ENCODE data around the gene MINDY1.

The MINDY1 gene

DNA sequence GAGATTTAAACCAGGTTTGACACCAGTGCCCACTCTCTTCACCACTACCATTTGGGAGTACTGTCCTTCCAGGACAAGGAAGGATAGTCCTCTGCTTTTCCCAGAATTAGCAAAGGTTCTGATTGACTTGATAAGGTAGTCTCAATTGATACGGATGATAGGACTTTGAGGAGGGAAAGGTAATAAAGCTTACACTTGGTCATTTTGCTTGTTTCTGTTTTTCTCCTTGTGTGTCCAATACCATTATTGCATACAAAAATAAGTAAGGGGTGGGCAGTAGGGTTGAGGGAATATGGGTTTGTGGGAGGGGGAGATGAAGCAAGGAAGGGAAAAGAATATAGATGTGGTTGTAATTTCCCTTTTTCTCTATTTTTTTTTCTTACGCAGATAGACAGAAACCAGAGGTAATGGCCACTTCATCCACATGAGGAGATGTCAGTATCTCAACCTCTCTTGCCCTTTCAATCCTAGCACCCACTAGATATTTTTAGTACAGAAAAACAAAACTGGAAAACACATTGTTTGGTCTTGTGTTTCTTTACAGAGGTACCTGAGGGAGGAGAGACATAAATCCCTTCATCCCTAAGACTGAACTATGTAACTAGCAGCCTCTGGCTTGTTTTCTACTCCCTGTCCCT, 43.5 kb upstream of the MINDY1 start:
- POLR2A ChIA-PET: interaction anchor here (5.5 kb wide), 1 partner anchor 10 kb away, joined by 56 read pairs; the partner anchor contains the start of genes CDC42SE1 and MLLT11
- TF ChIP-seq, protein P1, sequence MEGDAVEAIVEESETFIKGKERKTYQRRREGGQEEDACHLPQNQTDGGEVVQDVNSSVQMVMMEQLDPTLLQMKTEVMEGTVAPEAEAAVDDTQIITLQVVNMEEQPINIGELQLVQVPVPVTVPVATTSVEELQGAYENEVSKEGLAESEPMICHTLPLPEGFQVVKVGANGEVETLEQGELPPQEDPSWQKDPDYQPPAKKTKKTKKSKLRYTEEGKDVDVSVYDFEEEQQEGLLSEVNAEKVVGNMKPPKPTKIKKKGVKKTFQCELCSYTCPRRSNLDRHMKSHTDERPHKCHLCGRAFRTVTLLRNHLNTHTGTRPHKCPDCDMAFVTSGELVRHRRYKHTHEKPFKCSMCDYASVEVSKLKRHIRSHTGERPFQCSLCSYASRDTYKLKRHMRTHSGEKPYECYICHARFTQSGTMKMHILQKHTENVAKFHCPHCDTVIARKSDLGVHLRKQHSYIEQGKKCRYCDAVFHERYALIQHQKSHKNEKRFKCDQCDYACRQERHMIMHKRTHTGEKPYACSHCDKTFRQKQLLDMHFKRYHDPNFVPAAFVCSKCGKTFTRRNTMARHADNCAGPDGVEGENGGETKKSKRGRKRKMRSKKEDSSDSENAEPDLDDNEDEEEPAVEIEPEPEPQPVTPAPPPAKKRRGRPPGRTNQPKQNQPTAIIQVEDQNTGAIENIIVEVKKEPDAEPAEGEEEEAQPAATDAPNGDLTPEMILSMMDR (IDR thresholded peaks at IDR 0.05; ENCODE audit: insufficient read depth, low read length, missing control alignments): no peak
- no peak for DNase-seq (ENCODE audit: low read depth, low spot score)
- CTCF ChIA-PET: interaction anchor here (0.9 to 3.8 kb wide), 6 partner anchors 9 to 43 kb away, joined by 3 to 24 read pairs (median 4); partner anchors contain the start of genes CDC42SE1, MINDY1 and MLLT11
- H3K4me3 ChIP-seq (ENCODE audit: low read depth, low read length): no peak overlapping the region

DNA sequence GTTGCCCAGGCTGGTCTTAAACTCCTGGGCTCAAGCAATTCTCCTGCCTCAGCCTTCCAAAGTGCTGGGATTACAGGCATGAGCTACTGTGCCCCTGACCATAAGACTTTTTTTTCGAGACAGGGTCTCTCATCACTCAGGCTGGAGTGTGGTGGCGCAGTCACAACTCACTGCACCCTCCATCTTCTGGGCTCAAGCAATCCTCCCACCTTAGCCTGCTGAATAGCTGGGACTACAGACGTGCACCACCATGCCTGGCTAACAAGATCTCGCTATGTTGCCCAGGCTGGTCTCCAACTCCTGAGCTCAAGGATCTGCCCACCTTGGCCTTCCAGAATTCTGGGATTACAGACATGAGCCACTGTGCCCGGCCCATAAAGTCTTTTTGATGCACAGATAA, 42.8 kb upstream of the MINDY1 start:
- TF ChIP-seq, protein P1 (IDR thresholded peaks at IDR 0.05; ENCODE audit: insufficient read depth, low read length, missing control alignments): no peak
- ChIA-PET CTCF (interaction anchor here (0.9 to 3.8 kb wide), 5 partner anchors 9 to 43 kb away, joined by 3 to 24 read pairs (median 3); partner anchors contain the start of genes CDC42SE1, MINDY1 and MLLT11), POLR2A (interaction anchor here (1.8 to 5.5 kb wide), 2 partner anchors 10 to 43 kb away, joined by 4 to 56 read pairs; partner anchors contain the start of genes CDC42SE1, MINDY1 and MLLT11)
- no peak for DNase-seq (ENCODE audit: low read depth, low spot score)
- H3K4me3 ChIP-seq (ENCODE audit: low read depth, low read length): no peak overlapping the region

DNA sequence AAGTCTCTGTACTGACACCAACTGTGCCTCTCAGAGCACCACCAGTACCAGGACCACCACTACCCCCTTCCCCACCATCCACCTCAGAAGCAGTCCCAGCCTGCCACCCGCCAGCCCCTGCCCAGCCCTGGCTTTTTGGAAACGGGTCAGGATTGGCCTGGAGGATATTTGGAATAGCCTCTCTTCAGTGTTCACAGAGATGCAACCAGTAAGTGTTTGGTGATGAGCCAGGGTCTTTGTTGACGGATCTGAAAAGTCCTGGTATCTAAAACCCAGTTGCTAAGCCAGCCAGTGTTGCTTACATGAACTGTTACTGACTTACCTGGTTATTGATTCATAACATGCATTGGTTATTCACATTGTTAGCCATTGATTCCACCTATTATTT, 41.9 kb upstream of the MINDY1 start:
- H3K4me3 ChIP-seq (ENCODE audit: low read depth, low read length): peak overlapping the region; percentile 74
- TF ChIP-seq, protein P1 (IDR thresholded peaks at IDR 0.05; ENCODE audit: insufficient read depth, low read length, missing control alignments): no peak
- ChIA-PET CTCF (interaction anchor here (0.6 to 3.8 kb wide), 11 partner anchors 11 to 108 kb away, joined by 3 to 26 read pairs (median 3); partner anchors contain the start of genes CDC42SE1, GABPB2, MLLT11 and TNFAIP8L2), POLR2A (interaction anchor here (0.9 to 5.5 kb wide), 3 partner anchors 11 to 42 kb away, joined by 3 to 56 read pairs (median 4); partner anchors contain the start of genes CDC42SE1, MINDY1 and MLLT11)
- no peak for DNase-seq (ENCODE audit: low read depth, low spot score)

DNA sequence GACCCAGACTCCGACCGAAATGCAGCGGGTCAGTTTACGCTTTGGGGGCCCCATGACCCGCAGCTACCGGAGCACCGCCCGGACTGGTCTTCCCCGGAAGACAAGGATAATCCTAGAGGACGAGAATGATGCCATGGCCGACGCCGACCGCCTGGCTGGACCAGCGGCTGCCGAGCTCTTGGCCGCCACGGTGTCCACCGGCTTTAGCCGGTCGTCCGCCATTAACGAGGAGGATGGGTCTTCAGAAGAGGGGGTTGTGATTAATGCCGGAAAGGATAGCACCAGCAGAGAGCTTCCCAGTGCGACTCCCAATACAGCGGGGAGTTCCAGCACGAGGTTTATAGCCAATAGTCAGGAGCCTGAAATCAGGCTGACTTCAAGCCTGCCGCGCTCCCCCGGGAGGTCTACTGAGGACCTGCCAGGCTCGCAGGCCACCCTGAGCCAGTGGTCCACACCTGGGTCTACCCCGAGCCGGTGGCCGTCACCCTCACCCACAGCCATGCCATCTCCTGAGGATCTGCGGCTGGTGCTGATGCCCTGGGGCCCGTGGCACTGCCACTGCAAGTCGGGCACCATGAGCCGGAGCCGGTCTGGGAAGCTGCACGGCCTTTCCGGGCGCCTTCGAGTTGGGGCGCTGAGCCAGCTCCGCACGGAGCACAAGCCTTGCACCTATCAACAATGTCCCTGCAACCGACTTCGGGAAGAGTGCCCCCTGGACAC, 41.4 kb upstream of the MINDY1 start:
- H3K4me3 ChIP-seq (ENCODE audit: low read depth, low read length): peak overlapping the region; percentile 74
- CTCF ChIA-PET: interaction anchor here (0.6 to 3.8 kb wide), 18 partner anchors 10 to 487 kb away, joined by 3 to 26 read pairs (median 4); partner anchors contain the start of genes BNIPL, CDC42SE1, GABPB2 and MLLT11
- DNase-seq (ENCODE audit: low read depth, low spot score): no peak
- TF ChIP-seq, protein P1 (IDR thresholded peaks at IDR 0.05; ENCODE audit: insufficient read depth, low read length, missing control alignments): peak; percentile 50
- POLR2A ChIA-PET: interaction anchor here (0.9 to 5.5 kb wide), 3 partner anchors 12 to 41 kb away, joined by 3 to 56 read pairs (median 4); partner anchors contain the start of genes CDC42SE1, MINDY1 and MLLT11

DNA sequence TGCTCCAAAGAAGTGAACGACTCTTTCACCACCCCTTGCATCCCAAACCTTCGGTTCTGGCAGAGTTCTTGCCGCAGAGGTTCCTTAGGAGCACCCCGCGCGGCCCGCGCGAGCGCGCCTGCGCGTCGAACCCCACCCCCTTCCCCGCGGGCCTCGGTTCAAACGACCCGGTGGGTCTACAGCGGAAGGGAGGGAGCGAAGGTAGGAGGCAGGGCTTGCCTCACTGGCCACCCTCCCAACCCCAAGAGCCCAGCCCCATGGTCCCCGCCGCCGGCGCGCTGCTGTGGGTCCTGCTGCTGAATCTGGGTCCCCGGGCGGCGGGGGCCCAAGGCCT, 40.9 kb upstream of the MINDY1 start, which contains the start of gene C1orf56:
Gene C1orf56 (plus strand): TSS at position 161 of the 334 bp plus-strand sequence. CDS start 97 bp downstream, at position 258.
- ChIA-PET POLR2A (interaction anchor here (1.8 to 5.5 kb wide), 2 partner anchors 12 to 41 kb away, joined by 4 to 56 read pairs; partner anchors contain the start of genes CDC42SE1, MINDY1 and MLLT11), CTCF (interaction anchor here (0.9 to 3.8 kb wide), 15 partner anchors 9 to 487 kb away, joined by 3 to 26 read pairs (median 4); partner anchors contain the start of genes CDC42SE1, GABPB2, MLLT11 and TNFAIP8L2)
- DNase-seq (ENCODE audit: low read depth, low spot score): no peak
- TF ChIP-seq, protein P1 (IDR thresholded peaks at IDR 0.05; ENCODE audit: insufficient read depth, low read length, missing control alignments): no peak
- peak within 1 kb of the TSS; percentile 74 for H3K4me3 ChIP-seq (ENCODE audit: low read depth, low read length)

All from AG04449 (cell line).